ENCODE results near the gene SH3PXD2B. TPM values are rescaled to one million over a fixed set of nuclear protein-coding genes. Genes with fewer than 3 reads are reported as not detected.
A peak's percentile ranks its signal among the peaks of the same experiment; 100 is the strongest.

Gene SH3PXD2B
- total and polyA plus RNA-seq, 2 of the 13 experiments (the other 11 are each of a cell fraction or from before 2014, with no cell fraction given), result 3.4 to 4.6 TPM

GRCh38 chr5:172428224-172429166 lies 25.8 kb downstream of the SH3PXD2B start (continued):
- TF ChIP-seq FOXK1 (CRISPR knock-in tag; IDR thresholded peaks at IDR 0.05; ENCODE audit: borderline replicate concordance, low read depth) (peak; percentile 56; the same call in 1 of the 2 replicates), FIP1L1 (IDR thresholded peaks at IDR 0.05; ENCODE audit: borderline replicate concordance, insufficient read depth, low read depth, low read length) (no peak), KLF9 (CRISPR knock-in tag; IDR thresholded peaks at IDR 0.05; ENCODE audit: low read depth) (no peak), ZFP37 (CRISPR knock-in tag; IDR thresholded peaks at IDR 0.05; ENCODE audit: borderline replicate concordance) (no peak), SOX13 (IDR thresholded peaks at IDR 0.05) (no peak), SOX13 (CRISPR knock-in tag; conservative IDR thresholded peaks at IDR 0.05 in 1 of 2, IDR thresholded peaks at IDR 0.05 in 1 of 2) (peak in 1 of 2 experiments; percentile 89; a peak in 2 of 4 replicates), RXRA (CRISPR knock-in tag; IDR thresholded peaks at IDR 0.05) (peak; percentile 5; the same call in 1 of the 2 replicates), EZH2 (conservative IDR thresholded peaks at IDR 0.05; ENCODE audit: low read depth, low read length) (no peak), MYC (CRISPR knock-in tag; IDR thresholded peaks at IDR 0.05; ENCODE audit: borderline replicate concordance) (no peak), ATF7-NPFF (CRISPR knock-in tag; IDR thresholded peaks at IDR 0.05; ENCODE audit: low read depth) (no peak), ZNF331 (CRISPR knock-in tag; IDR thresholded peaks at IDR 0.05) (peak; percentile 67; the same call in 1 of the 2 replicates), ZNF225 (CRISPR knock-in tag; IDR thresholded peaks at IDR 0.05) (no peak), ZBTB25 (CRISPR knock-in tag; IDR thresholded peaks at IDR 0.05) (no peak), HMGA1 (CRISPR knock-in tag; conservative IDR thresholded peaks at IDR 0.05) (no peak), ZNF18 (CRISPR knock-in tag; IDR thresholded peaks at IDR 0.05; ENCODE audit: insufficient replicate concordance) (no peak), ARNTL (CRISPR knock-in tag; IDR thresholded peaks at IDR 0.05) (no peak), BRF2 (CRISPR knock-in tag; IDR thresholded peaks at IDR 0.05) (no peak), TFAP4 (IDR thresholded peaks at IDR 0.05; ENCODE audit: borderline replicate concordance, low read depth) (no peak), GMEB2 (CRISPR knock-in tag; IDR thresholded peaks at IDR 0.05; ENCODE audit: low read depth) (no peak), ZNF557 (CRISPR knock-in tag; IDR thresholded peaks at IDR 0.05) (no peak), ATF1 (CRISPR knock-in tag; IDR thresholded peaks at IDR 0.05) (no peak), HOXD1 (CRISPR knock-in tag; IDR thresholded peaks at IDR 0.05) (no peak), ZNF382 (CRISPR knock-in tag; IDR thresholded peaks at IDR 0.05; ENCODE audit: borderline replicate concordance) (no peak), ZNF615 (CRISPR knock-in tag; IDR thresholded peaks at IDR 0.05; ENCODE audit: borderline replicate concordance) (no peak)
